Measurements from ENCODE around the gene LIFR.

The LIFR gene

GRCh38 chr5:38468202-38468673, 88.2 kb downstream of the LIFR start:
- H3K9me3 ChIP-seq (ENCODE audit: control insufficient read depth in 2 of 2, low read length in 2 of 2), result no peaks in the 10 kb centered on the region
- H3K9ac ChIP-seq (ENCODE audit: low read depth in 1 of 2, low read length in 2 of 2), result no peak overlapping the region
- peaks cover 0 to 8% of the 10 kb centered on the region in 2 donors for H3K27me3 ChIP-seq (ENCODE audit: control insufficient read depth in 2 of 2, insufficient read depth in 2 of 2, low read length in 2 of 2)
- peaks cover 2 to 7% of the 10 kb centered on the region in 2 donors for H3K4me1 ChIP-seq (ENCODE audit: control insufficient read depth in 2 of 2, insufficient read depth in 2 of 2, low read length in 2 of 2)
- H3K36me3 ChIP-seq (ENCODE audit: control insufficient read depth in 2 of 2, insufficient read depth in 2 of 2, low read length in 2 of 2), result no peaks in the 10 kb centered on the region
- H3K27ac ChIP-seq (ENCODE audit: low read depth in 2 of 2, low read length in 2 of 2), result peak overlapping the region; percentile 4 to 68
- H3K4me3 ChIP-seq (ENCODE audit: low read length in 2 of 2), result no peak overlapping the region

- Histone ChIP-seq H3K27ac (ENCODE audit: low read depth in 2 of 2, low read length in 2 of 2) (peak overlapping the region; percentile 63 to 68), H3K4me1 (ENCODE audit: control insufficient read depth in 2 of 2, insufficient read depth in 2 of 2, low read length in 2 of 2) (peaks cover 2 to 7% of the 10 kb centered on the region in 2 donors), H3K9ac (ENCODE audit: low read depth in 1 of 2, low read length in 2 of 2) (no peak overlapping the region), H3K9me3 (ENCODE audit: control insufficient read depth in 2 of 2, low read length in 2 of 2) (no peaks in the 10 kb centered on the region), H3K27me3 (ENCODE audit: control insufficient read depth in 2 of 2, insufficient read depth in 2 of 2, low read length in 2 of 2) (peaks cover 0 to 8% of the 10 kb centered on the region in 2 donors), H3K4me3 (ENCODE audit: low read length in 2 of 2) (no peak overlapping the region), H3K36me3 (ENCODE audit: control insufficient read depth in 2 of 2, insufficient read depth in 2 of 2, low read length in 2 of 2) (no peaks in the 10 kb centered on the region)
These were observed 88.9 kb downstream of the LIFR start for GRCh38 chr5:38467353-38468040.

DNA sequence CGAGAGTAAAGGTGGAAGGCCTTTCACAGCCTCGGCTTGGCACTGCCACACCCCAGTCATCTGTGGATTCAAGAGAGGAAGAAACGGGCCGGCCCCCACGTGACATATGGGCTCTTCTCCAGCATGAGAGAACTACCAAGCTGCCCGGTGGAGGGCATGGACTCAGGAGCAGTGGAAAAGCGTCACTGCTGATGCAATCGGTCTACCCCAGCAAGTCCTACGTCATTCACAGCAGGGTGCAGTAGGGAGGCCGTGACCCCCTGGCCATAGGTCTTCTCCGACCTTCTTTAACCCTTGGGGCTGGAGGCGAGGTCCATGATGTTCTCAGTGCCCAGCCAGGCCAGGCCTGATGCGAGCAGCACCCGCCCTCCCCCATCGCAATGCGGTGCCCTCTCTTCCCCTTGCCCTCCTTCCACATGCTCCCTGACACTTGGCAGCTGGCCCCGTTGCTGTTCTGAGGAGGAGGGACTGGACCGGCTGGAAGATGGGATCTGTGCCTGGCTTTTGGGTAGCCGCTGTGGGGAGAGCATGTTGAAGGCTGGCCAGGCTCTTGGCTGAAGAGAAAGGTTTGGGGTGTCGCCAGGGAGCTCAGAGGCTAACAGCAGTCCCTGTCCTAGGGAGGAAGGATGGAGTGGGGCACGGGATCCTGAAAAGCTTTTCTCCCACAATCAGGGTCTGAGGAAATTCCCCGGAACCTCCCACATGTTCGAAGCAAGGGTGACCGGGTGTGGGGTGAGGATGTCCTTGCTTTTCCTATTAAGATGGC, 89.8 kb downstream of the LIFR start:
- Histone ChIP-seq H3K27ac (ENCODE audit: low read depth in 2 of 2, low read length in 2 of 2) (peak overlapping the region; percentile 63 to 68), H3K9me3 (ENCODE audit: control insufficient read depth in 2 of 2, low read length in 2 of 2) (no peaks in the 10 kb centered on the region), H3K36me3 (ENCODE audit: control insufficient read depth in 2 of 2, insufficient read depth in 2 of 2, low read length in 2 of 2) (no peaks in the 10 kb centered on the region), H3K4me3 (ENCODE audit: low read length in 2 of 2) (no peak overlapping the region), H3K27me3 (ENCODE audit: control insufficient read depth in 2 of 2, insufficient read depth in 2 of 2, low read length in 2 of 2) (peaks cover 0 to 8% of the 10 kb centered on the region in 2 donors), H3K4me1 (ENCODE audit: control insufficient read depth in 2 of 2, insufficient read depth in 2 of 2, low read length in 2 of 2) (peaks cover 2 to 7% of the 10 kb centered on the region in 2 donors), H3K9ac (ENCODE audit: low read depth in 1 of 2, low read length in 2 of 2) (no peak overlapping the region)

- Histone ChIP-seq H3K27me3 (ENCODE audit: control insufficient read depth in 2 of 2, insufficient read depth in 2 of 2, low read length in 2 of 2) (peaks cover 0 to 8% of the 10 kb centered on the region in 2 donors), H3K9me3 (ENCODE audit: control insufficient read depth in 2 of 2, low read length in 2 of 2) (no peaks in the 10 kb centered on the region), H3K4me3 (ENCODE audit: low read length in 2 of 2) (no peak overlapping the region), H3K27ac (ENCODE audit: low read depth in 2 of 2, low read length in 2 of 2) (peak overlapping the region in 1 of 2 donors; percentile 48), H3K36me3 (ENCODE audit: control insufficient read depth in 2 of 2, insufficient read depth in 2 of 2, low read length in 2 of 2) (no peaks in the 10 kb centered on the region), H3K9ac (ENCODE audit: low read depth in 1 of 2, low read length in 2 of 2) (no peak overlapping the region), H3K4me1 (ENCODE audit: control insufficient read depth in 2 of 2, insufficient read depth in 2 of 2, low read length in 2 of 2) (peaks cover 2 to 7% of the 10 kb centered on the region in 2 donors)
These were observed 90.6 kb downstream of the LIFR start for GRCh38 chr5:38465702-38466423.

DNA sequence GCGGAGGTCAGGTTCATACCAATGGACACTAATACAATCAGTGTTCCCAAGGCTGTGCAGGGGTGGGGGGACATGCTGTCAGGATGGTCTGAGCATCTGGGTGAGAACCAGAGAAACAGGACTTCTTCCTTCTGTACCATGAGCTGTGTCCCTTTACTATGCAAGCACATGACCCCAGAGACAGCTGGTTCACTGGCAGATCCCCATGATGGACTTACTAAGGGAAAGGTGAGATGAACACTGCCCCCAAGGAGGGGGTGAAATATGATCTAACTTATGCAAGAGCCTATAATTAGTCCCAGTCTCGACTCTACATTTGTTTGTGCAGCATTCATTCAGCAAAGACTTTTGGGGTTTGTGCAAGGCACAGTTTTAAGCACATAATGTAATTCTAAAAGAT, 91.4 kb downstream of the LIFR start:
- Histone ChIP-seq H3K9ac (ENCODE audit: low read depth in 1 of 2, low read length in 2 of 2) (no peak overlapping the region), H3K27ac (ENCODE audit: low read depth in 2 of 2, low read length in 2 of 2) (no peak overlapping the region), H3K36me3 (ENCODE audit: control insufficient read depth in 2 of 2, insufficient read depth in 2 of 2, low read length in 2 of 2) (no peaks in the 10 kb centered on the region), H3K27me3 (ENCODE audit: control insufficient read depth in 2 of 2, insufficient read depth in 2 of 2, low read length in 2 of 2) (peaks cover 0 to 8% of the 10 kb centered on the region in 2 donors), H3K9me3 (ENCODE audit: control insufficient read depth in 2 of 2, low read length in 2 of 2) (no peaks in the 10 kb centered on the region), H3K4me1 (ENCODE audit: control insufficient read depth in 2 of 2, insufficient read depth in 2 of 2, low read length in 2 of 2) (peaks cover 2 to 7% of the 10 kb centered on the region in 2 donors), H3K4me3 (ENCODE audit: low read length in 2 of 2) (no peak overlapping the region)

- peak overlapping the region; percentile 5 to 15 for H3K27ac ChIP-seq (ENCODE audit: low read depth in 2 of 2, low read length in 2 of 2)
- H3K4me3 ChIP-seq (ENCODE audit: low read length in 2 of 2), result no peak overlapping the region
- no peaks in the 10 kb centered on the region for H3K36me3 ChIP-seq (ENCODE audit: control insufficient read depth in 2 of 2, insufficient read depth in 2 of 2, low read length in 2 of 2)
- peaks cover 2 to 7% of the 10 kb centered on the region in 2 donors for H3K4me1 ChIP-seq (ENCODE audit: control insufficient read depth in 2 of 2, insufficient read depth in 2 of 2, low read length in 2 of 2)
- no peaks in the 10 kb centered on the region for H3K9me3 ChIP-seq (ENCODE audit: control insufficient read depth in 2 of 2, low read length in 2 of 2)
- no peak overlapping the region for H3K9ac ChIP-seq (ENCODE audit: low read depth in 1 of 2, low read length in 2 of 2)
- H3K27me3 ChIP-seq (ENCODE audit: control insufficient read depth in 2 of 2, insufficient read depth in 2 of 2, low read length in 2 of 2), result peaks cover 0 to 8% of the 10 kb centered on the region in 2 donors
These were observed 92.6 kb downstream of the LIFR start for GRCh38 chr5:38463634-38464521.

DNA sequence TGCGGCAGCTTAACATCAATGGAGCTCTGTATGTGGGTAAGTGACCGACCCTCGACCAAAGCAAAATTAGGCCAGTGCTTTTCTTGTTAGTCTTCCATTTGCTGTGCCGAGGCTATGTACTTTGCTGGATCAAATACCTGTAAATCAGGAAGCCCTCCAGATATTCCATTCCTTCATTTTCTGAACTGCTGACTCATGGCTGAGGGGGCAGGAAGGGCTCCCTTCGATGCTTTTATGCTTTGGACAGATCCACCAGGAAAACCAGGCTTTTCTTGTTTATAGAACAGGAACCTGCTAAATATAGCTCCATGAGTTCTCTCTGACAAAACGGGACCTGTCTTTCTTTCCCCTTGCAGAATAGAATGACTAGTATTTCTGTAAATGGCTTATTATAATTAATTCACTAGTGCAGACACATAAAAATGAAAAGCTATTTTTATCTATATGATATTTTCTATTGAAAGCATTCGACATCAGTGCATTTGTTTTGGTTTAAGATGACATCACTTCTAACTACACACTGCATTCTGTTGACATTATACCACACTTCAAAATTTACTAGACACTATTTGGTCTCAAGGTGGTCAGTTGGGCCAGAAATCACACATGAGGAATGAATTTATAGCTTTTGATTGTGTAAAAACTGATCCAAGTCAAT, 93.3 kb downstream of the LIFR start:
- peaks cover 0 to 8% of the 10 kb centered on the region in 2 donors for H3K27me3 ChIP-seq (ENCODE audit: control insufficient read depth in 2 of 2, insufficient read depth in 2 of 2, low read length in 2 of 2)
- H3K4me1 ChIP-seq (ENCODE audit: control insufficient read depth in 2 of 2, insufficient read depth in 2 of 2, low read length in 2 of 2), result peaks cover 0 to 2% of the 10 kb centered on the region in 2 donors
- H3K27ac ChIP-seq (ENCODE audit: low read depth in 2 of 2, low read length in 2 of 2), result peak overlapping the region; percentile 5 to 15
- no peaks in the 10 kb centered on the region for H3K36me3 ChIP-seq (ENCODE audit: control insufficient read depth in 2 of 2, insufficient read depth in 2 of 2, low read length in 2 of 2)
- H3K9ac ChIP-seq (ENCODE audit: low read depth in 1 of 2, low read length in 2 of 2), result no peak overlapping the region
- H3K4me3 ChIP-seq (ENCODE audit: low read length in 2 of 2), result no peak overlapping the region
- no peaks in the 10 kb centered on the region for H3K9me3 ChIP-seq (ENCODE audit: control insufficient read depth in 2 of 2, low read length in 2 of 2)

DNA sequence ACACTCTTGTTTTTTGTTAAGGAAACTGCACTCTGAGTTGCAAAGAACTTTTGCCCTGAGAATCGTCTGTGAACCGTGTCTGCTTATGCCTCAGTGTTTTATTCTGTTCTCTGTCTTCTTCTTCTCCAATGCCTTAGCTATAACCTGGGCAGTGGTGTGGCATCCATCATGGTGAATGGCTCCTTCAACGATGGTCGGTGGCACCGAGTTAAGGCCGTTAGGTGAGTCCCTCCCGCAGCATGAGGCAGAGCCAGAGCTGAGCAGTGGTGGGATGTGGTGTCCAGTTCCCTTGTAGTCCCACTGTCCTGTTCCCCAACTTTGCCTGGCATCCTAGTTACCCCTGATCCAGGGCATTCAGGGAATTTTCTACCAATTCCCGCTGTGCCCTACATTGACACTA, 98.3 kb downstream of the LIFR start:
- Histone ChIP-seq H3K27me3 (ENCODE audit: control insufficient read depth in 2 of 2, insufficient read depth in 2 of 2, low read length in 2 of 2) (no peaks in the 10 kb centered on the region), H3K4me1 (ENCODE audit: control insufficient read depth in 2 of 2, insufficient read depth in 2 of 2, low read length in 2 of 2) (no peaks in the 10 kb centered on the region), H3K27ac (ENCODE audit: low read depth in 2 of 2, low read length in 2 of 2) (no peak overlapping the region), H3K9me3 (ENCODE audit: control insufficient read depth in 2 of 2, low read length in 2 of 2) (no peaks in the 10 kb centered on the region), H3K4me3 (ENCODE audit: low read length in 2 of 2) (no peak overlapping the region), H3K36me3 (ENCODE audit: control insufficient read depth in 2 of 2, insufficient read depth in 2 of 2, low read length in 2 of 2) (no peaks in the 10 kb centered on the region), H3K9ac (ENCODE audit: low read depth in 1 of 2, low read length in 2 of 2) (no peak overlapping the region)

Data from mucosa of rectum (tissue), 2 donors.